Measurements from ENCODE around the gene LGALS9B.
"Not testable (repeated sequence)": the region's sequence is repeated elsewhere in the genome, so short reads cannot be mapped to it uniquely, and the experiment has no call there.

DNA sequence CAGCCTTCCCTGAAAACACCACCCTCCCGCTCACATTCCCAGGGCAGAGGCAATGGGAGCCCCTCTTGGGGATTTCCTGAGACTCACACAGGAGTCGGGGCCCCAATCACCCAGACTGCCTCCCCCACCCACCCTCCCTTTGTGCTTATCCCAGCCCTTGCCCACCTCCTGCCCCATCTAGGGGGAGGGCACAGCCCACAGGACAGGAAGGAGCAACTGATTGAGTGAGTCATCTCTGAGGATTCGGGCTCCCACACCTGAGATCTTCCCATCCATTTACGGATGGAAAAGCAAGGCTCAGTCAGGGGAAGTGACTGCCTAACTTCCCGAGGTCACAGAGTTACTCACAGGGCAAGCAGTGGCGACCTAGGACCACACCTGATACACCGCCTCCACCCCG is 44.4 kb upstream of the LGALS9B start:
- not testable (repeated sequence) for TF ChIP-seq EZH2 (IDR thresholded peaks at IDR 0.05; ENCODE audit: borderline replicate concordance, low read depth, low read length, severe bottlenecking); POLR2A (IDR thresholded peaks at IDR 0.05; ENCODE audit: low read depth, low read length); CTCF (IDR thresholded peaks at IDR 0.05; ENCODE audit: extremely low read depth in 1 of 2, insufficient read depth in 1 of 2, low read depth in 1 of 2, low read length in 2 of 2)

All from endothelial cell of umbilical vein (primary cell).